ELF-1 (cell line): ENCODE measurements around the gene IAH1.

Source experiments
- DNase-seq: peaks from one replicate; pipeline ENCODE4 v3.0.0-alpha.2; 2016; ENCODE audit warnings: low read depth, low spot score

IAH1 gene, protein sequence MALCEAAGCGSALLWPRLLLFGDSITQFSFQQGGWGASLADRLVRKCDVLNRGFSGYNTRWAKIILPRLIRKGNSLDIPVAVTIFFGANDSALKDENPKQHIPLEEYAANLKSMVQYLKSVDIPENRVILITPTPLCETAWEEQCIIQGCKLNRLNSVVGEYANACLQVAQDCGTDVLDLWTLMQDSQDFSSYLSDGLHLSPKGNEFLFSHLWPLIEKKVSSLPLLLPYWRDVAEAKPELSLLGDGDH

DNA sequence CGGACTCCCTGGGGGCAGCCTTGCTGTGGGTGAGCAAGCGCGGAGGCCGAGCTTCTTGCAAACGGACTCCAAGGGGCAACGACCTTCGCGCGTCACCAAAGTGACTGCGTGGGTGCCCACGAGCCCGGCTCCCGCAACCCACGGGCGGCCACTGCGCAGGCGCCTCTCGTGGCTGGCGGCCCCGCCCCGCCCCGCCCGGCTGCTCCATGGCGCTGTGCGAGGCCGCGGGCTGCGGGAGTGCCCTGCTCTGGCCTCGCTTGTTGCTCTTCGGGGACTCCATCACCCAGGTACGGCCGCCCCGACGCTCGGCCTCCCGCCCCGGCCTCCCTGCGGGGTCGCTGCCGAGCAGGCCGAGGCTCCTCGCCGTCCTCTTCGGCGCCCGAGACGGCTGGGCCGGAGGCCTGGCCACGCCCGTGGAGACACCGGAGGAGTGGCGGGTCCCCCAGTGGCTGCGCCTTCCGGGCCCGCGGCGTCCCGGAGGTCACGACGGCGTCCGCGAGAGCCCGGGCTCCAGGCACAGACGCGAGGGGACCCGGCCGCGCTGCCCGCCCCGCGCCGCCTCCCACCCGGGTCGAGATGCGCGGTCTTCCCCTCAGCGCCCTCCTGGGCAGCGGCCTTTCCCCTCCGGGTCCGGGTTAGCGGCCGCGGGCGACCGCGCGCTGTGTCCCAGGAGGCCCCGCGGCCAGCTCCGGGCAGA, at the start of gene IAH1:
IAH1 (plus strand) TSS at position 191 of the 697 bp plus-strand sequence; CDS start at position 207, 16 bp downstream.
- DNase-seq: peak; percentile 36

DNA sequence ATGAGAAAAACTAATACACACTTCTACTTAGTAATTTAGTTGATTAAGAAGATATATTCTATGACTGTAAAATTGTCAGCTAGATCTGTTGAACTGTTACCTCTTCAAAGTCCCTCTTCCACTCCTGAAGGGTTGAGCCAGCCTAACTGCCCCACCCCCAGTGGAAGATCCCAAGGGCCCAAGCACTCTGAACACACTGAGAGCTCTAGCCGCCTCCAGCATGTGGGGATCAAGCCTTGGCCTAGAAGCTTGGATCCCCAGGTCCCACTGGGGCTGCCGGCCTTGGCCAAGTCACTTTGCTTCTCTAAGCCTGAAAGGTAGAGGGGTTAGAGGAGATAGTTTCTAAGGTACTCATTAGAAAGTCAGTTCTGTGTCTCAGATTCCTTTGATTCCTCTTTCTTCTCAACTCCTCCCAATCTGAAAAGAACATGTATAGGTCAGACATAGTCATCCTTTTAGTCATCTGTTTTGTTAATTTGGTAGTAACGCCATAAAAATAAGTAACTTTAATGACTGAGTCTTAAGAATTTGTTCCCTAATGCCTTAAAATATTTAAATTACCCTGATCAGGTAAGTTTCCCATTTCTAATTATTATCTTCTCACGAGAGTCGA, 45.3 kb upstream of the IAH1 start:
- no peak for DNase-seq

GRCh38 chr2:9430316-9431293, 43.7 kb upstream of the IAH1 start:
- DNase-seq: no peak

DNA sequence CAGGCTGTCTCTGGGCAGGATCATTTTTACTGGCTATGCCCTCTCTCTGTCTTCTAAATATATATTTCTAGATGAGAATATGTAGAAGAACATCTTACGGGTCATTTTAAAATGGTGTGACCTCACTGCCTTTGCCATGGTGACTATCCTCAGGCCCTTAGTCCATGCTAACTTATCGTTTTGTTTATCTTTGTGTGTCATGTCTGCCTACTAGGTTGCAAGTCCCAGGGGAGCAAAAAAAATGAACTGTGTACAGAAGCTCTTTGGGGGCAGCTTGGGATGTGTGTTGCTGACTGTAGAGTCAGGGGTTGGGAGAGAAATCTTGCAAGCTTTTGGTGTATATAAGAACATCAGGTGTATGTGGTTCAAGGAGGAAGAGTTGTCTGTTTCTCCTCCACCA, 39.9 kb upstream of the IAH1 start:
- no peak for DNase-seq

DNA sequence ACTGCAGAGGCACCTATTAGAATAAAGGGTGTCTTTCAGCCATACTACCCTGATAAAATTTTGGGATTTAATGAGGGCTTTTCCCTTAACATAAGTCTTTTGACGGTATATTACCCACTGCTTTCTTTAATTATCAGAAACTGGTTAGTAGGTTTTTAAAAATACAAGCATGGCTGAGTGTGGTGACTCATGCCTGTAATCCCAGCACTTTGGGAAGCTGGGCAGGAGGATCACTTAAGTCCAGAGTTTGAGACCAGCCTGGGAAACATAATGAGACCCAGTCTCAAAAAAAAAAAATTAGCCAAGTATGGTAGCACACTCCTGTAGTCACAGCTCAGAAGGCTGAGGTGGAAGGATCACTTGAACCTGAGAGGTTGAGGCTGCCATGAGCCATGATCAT, 34.8 kb upstream of the IAH1 start:
- DNase-seq: no peak

DNA sequence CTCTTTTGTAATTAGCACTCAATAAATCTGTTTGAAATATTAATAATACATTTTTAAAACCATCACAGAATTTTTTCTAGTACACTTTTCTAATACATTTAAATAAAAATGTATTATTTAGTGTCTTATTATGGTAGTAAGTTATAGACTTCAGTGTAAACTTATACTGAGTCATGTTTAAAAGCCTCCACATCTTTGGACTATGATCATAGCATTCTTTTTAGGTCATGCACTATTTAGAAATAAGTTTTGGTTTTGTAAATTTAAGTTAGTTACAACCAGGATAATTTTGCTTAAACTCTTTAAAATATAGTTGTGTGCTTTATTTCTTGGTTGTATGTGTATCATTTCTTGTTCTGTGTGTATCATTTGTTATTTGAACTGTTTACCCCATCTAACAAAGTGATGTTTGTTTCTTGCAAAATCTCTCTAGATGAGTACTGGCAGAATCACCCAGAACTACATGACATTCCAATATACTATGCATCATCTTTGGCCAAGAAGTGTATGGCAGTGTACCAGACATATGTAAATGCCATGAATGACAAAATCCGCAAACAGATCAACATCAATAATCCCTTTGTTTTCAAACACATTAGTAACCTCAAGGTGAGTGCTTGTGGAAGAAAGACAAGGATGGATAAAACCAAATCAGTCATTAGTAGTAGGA, 34.2 kb upstream of the IAH1 start:
- DNase-seq: no peak

DNA sequence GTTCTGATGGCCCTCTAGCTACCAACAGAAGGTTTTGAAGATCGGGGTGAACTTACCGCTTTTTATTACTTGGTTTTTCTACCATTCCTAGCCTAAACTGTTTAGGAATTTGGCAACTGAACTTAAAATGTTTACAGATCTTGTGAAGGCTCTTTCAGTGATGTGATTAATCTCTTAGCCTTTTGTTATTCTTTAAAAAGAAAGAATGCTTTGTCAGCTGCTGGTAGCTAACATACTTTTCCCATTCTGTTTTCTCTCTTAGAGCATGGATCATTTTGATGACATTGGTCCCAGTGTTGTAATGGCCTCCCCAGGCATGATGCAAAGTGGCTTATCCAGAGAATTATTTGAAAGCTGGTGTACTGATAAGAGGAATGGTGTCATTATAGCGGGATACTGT, 32.8 kb upstream of the IAH1 start:
- DNase-seq: no peak

- no peak for DNase-seq
Observed at GRCh38 chr2:9443526-9443925, 30.8 kb upstream of the IAH1 start.

GRCh38 chr2:9445089-9445488, 29.3 kb upstream of the IAH1 start:
- DNase-seq: no peak

GRCh38 chr2:9451231-9451630, 23.1 kb upstream of the IAH1 start:
- DNase-seq: no peak

DNA sequence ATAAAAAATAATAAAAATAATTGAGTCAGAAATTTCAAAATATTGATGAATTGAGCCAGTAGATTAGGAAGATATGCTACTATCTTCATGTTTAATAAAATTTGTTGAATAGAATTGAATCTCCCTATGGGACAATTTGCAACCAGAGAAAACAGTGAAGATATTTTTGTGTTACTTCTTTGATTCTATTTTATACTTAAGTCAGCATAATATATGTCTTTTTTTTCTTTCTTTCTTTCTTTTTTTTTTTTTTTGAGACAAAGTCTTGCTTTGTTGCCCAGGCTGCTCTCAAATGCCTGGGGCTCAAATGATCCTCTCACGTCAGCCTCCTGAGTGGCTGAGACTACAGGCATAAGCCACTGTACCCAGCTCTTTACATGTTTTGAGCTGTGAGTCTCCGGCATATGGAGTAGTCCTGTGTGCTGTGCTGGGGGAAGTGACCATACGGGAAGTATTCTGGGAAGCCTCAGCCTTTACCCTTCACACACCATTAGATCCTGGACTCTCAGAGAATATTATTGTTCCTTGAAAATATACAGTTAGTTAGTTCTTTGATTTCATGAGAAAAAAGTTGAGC, 13.8 kb upstream of the IAH1 start:
- DNase-seq: no peak

- no peak for DNase-seq
Observed at GRCh38 chr2:9461079-9461478, 13.3 kb upstream of the IAH1 start.

GRCh38 chr2:9462313-9462712, 12.0 kb upstream of the IAH1 start:
- no peak for DNase-seq

DNA sequence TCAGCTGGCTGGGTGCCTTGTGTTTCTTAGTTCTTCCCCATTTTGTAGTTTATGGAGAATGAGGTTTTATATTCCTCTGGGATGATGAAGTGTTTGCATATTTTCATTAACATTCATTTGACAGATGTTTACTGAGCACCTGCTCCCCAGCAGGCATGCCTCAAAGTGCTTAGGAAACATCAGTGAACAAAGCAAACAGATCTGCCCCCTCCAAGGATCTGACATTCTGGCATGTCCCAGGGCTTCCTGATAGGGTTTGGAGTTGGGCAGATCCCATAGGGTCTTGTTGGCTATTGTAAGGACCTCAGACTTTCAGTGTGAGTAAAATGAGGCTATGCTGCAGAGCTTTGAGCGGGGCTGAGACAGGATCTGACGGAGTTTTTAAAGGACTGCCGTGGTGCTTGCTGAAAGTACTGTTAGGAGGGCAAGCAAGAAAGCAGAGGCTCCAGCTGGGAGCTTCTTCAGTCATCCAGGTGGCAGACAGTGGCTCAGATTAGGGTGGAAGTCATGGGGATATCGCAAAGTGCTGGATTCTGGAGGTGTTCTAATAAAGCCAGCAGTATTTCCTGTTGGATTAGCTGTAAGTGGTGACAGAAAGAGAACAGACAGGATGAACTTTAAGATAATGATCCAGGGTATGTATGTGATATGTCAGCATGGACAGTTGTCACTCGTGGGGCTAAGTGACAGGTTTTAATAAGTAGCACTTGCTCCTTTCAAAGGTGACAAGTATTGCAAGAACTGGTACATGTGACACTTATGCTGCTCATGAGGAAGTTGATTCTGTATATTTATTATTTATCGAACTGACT, 11.3 kb upstream of the IAH1 start:
- DNase-seq: no peak

DNA sequence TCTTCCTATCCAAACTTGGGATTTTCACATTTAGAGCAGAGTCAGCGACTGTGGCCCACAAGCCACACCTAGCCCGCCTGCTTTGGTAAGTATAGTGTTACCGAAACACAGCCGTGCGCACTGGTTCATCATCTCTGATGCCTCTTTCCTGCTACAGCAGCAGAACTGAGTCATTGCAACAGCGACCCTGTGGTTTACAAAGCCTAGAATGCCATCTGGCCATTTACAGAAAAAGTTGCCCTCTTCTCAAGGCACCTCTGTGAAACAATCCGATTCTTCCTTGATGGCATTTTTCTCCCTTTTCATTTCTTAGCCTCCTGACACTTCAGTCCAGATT, 10.7 kb upstream of the IAH1 start:
- DNase-seq: no peak

DNA sequence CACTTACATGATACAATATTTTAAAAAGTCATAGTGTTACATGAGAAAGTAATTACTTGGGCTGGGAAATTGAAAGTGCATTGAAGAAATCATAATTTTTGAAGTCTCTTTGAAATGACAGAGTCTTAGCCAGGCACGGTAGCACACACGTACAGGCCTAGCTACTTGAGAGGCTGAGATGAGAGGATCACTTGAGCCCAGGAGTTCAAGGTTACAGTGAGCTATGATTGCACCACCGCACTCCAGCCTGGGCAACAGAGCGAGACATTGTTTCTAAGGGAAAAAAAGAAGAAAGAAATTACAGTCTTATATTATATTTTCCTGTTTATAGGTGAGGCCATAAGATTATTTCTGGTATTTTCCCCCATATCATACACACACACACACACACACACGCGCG, 9.2 kb upstream of the IAH1 start:
- no peak for DNase-seq

GRCh38 chr2:9466147-9466683, 8.1 kb upstream of the IAH1 start:
- no peak for DNase-seq

DNA sequence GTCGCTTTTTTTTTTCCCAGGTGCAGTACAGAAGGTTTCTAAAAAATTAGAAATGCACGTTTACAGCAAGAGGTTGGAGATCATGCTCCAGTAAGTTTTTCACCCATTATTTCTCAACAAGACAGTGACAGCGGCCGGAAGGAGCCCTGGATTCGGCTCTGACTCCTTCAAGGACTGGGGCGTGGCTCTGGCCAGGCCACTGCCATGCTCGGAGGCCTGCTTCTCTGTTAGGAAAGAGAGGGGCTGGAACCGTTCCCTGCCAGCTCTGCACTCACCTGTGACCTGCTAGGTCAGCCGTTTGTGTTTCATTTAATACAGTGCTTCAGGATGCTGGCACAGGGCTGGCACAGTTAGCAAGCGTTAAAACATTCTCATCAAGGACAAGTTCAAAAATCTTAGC, 6.7 kb upstream of the IAH1 start:
- DNase-seq: no peak

- no peak for DNase-seq
Observed at GRCh38 chr2:9471206-9471605, 3.1 kb upstream of the IAH1 start.

DNA sequence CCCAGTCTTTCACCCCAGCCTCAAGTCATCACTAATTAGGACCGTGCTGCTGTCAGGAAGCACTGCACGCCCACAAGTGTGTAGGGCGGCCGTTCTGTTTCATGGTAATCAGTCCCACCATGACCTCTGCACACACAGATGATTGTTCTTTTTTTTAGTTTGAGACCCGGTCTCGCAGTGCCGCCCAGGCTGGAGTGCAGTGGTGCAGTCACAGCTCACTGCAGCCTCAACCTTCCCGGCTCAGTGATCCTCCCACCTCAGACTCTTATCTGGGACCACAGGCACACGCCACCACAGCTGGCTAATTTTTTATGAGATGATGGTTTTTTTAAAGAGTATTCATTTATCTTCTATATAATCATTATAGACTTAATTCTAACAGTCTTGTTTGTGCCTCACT, 1.8 kb upstream of the IAH1 start:
- no peak for DNase-seq
